Glutamatergic neuron (in vitro differentiated cells): Measurements from ENCODE around the gene TMEM132A. TPM values are rescaled to one million over a fixed set of nuclear protein-coding genes. Genes with fewer than 3 reads are reported as not detected.

Experiments used
- DNase-seq: peaks from one replicate; pipeline ENCODE4 v3.0.0; 2022
- H3K27ac Mint-ChIP-seq: one replicate; pipeline ENCODE4 v1.8.0; 2020; ENCODE audit warnings: mild to moderate bottlenecking, mixed read lengths, inconsistent platforms; ENCODE audit not compliant: unreplicated experiment
- H3K27me3 Mint-ChIP-seq: one replicate; pipeline ENCODE4 v1.8.0; 2020; ENCODE audit warnings: mild to moderate bottlenecking, moderate library complexity, mixed read lengths, inconsistent platforms; ENCODE audit not compliant: unreplicated experiment
- H3K36me3 Mint-ChIP-seq: one replicate; pipeline ENCODE4 v1.8.0; 2020; ENCODE audit warnings: mild to moderate bottlenecking, mixed read lengths, inconsistent platforms; ENCODE audit not compliant: unreplicated experiment
- H3K4me1 Mint-ChIP-seq: one replicate; pipeline ENCODE4 v1.8.0; 2020; ENCODE audit warnings: mild to moderate bottlenecking, low read depth, mixed read lengths, inconsistent platforms; ENCODE audit not compliant: unreplicated experiment
- H3K4me3 Mint-ChIP-seq: one replicate; pipeline ENCODE4 v1.8.0; 2020; ENCODE audit warnings: mild to moderate bottlenecking, mixed read lengths, inconsistent platforms; ENCODE audit not compliant: unreplicated experiment
- H3K9me3 Mint-ChIP-seq: one replicate; pipeline ENCODE4 v1.8.0; 2020; ENCODE audit warnings: mild to moderate bottlenecking, moderate library complexity, mixed read lengths, inconsistent platforms; ENCODE audit not compliant: unreplicated experiment
- total RNA-seq: library from RNA; stranded (reverse); fragmentation: NEBNext Ultra II Directional; extraction: Animal tissue kit (Norgen Biotek cat#: 25700); gene quantifications from one replicate; pipeline ENCODE4 v1.2.1, GENCODE V29; 2021; ENCODE audit not compliant: unreplicated experiment
- TF ChIP-seq, protein P1 (sequence below): fragments of 200-600 bp; sonication (generic); IDR thresholded peaks from one replicate; pipeline ENCODE4 v1.5.0; 2021; ENCODE audit not compliant: partially characterized antibody, unreplicated experiment

TMEM132A gene
- total RNA-seq, 1 donor from 2014 or later: 664 TPM

DNA sequence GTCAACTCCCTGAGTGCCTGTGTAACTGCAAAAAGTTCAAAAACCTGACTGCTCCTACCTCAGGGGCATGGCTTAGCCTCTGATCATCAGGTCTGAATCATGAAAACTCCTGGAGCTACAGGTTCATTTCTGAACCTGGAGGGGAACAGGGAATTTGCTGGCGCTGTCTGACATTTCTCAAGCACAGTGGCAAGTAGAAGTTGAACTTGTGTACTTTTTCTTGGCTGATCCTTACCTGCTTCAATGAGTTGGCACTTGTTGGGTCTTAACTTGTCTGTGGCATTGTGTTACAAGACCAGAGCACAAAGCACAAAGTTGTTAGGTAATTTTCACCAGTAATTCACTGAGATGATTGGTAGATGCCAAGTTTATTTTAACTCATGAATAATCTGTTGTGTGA, 7.0 kb upstream of the TMEM132A start:
- peaks cover 4% of the 10 kb centered on the region for H3K27me3 Mint-ChIP-seq
- H3K9me3 Mint-ChIP-seq: peaks cover 13% of the 10 kb centered on the region
- TF ChIP-seq, protein P1, sequence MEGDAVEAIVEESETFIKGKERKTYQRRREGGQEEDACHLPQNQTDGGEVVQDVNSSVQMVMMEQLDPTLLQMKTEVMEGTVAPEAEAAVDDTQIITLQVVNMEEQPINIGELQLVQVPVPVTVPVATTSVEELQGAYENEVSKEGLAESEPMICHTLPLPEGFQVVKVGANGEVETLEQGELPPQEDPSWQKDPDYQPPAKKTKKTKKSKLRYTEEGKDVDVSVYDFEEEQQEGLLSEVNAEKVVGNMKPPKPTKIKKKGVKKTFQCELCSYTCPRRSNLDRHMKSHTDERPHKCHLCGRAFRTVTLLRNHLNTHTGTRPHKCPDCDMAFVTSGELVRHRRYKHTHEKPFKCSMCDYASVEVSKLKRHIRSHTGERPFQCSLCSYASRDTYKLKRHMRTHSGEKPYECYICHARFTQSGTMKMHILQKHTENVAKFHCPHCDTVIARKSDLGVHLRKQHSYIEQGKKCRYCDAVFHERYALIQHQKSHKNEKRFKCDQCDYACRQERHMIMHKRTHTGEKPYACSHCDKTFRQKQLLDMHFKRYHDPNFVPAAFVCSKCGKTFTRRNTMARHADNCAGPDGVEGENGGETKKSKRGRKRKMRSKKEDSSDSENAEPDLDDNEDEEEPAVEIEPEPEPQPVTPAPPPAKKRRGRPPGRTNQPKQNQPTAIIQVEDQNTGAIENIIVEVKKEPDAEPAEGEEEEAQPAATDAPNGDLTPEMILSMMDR: no peak
- no peak overlapping the region for H3K4me3 Mint-ChIP-seq
- no peak for DNase-seq
- peaks cover 9% of the 10 kb centered on the region for H3K4me1 Mint-ChIP-seq
- no peak overlapping the region for H3K27ac Mint-ChIP-seq
- H3K36me3 Mint-ChIP-seq: no peaks in the 10 kb centered on the region

DNA sequence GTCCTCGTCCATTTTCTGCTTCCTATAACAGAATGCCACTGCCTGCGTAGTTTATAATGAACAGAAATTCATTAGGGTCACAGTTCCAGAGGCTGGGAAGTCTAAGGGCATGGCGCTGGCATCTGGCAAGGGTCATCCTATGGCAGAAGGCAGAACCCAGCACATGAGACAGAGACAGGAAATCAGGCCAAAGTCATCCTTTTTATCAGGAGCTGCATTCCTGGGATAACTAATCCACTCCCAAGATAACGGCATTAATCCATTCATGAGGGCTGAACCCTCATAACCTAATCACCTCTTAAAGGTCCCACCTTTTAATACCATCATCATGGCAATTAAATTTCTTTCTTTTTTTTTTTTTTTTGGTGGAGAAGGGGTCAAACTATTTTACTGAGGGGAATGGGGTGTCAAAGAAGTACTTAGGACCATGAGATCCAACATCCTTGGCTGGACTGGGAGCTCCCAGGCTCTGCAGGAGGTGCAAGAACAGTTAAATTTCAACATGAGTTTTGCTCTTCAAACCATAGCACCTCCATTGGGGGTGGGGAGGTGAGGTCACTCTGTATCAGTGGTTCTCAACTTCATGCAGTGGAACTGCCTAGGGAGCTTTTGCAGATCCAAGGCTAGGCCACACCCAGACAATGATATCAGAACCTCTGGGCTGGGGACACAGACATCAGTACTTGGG, 5.9 kb upstream of the TMEM132A start:
- no peak overlapping the region for H3K27ac Mint-ChIP-seq
- H3K36me3 Mint-ChIP-seq: no peaks in the 10 kb centered on the region
- TF ChIP-seq, protein P1: no peak
- H3K9me3 Mint-ChIP-seq: peaks cover 15% of the 10 kb centered on the region
- no peak overlapping the region for H3K4me3 Mint-ChIP-seq
- H3K27me3 Mint-ChIP-seq: peaks cover 8% of the 10 kb centered on the region
- no peak for DNase-seq
- H3K4me1 Mint-ChIP-seq: peaks cover 14% of the 10 kb centered on the region

DNA sequence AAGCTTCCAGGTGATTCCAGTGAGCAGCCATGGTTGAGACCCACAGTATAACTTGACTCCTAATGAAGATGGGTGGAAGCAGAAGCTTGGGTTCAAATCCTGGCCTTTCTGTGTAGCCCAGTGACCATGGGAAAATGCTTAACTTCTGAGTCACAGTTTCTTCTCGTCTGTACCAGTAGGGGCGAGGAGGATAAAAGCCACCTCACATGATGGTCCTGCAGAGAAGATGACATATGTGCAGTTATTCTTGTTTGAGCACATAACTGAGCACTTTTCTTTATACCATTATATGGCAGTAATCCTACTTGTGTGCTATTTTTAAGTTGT, 5.4 kb upstream of the TMEM132A start:
- Mint-ChIP-seq H3K27ac (no peak overlapping the region), H3K36me3 (no peaks in the 10 kb centered on the region), H3K4me3 (no peak overlapping the region), H3K9me3 (peaks cover 11% of the 10 kb centered on the region), H3K27me3 (peaks cover 8% of the 10 kb centered on the region), H3K4me1 (peaks cover 13% of the 10 kb centered on the region)
- DNase-seq: no peak
- TF ChIP-seq, protein P1: no peak

DNA sequence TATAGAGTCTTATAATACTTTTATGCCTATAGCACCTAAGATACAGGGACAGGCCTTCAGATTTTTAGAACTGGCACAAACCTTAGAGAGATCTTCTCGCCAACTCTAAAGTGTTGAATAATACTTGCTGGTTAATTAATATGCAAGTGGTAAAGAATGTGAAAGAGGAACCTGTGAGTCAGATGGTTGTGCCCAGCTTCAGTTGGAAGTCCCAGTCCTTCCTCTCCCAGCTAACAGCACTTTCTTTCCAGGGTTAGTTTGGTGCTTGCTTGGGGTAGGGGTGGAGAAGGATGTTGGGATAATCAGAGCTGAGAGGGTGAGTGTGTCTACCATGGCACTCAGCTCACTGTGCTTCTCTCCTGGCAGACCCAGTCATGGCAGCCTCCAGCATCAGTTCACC, 4.9 kb upstream of the TMEM132A start:
- DNase-seq: no peak
- H3K27me3 Mint-ChIP-seq: peaks cover 6% of the 10 kb centered on the region
- peaks cover 12% of the 10 kb centered on the region for H3K9me3 Mint-ChIP-seq
- no peak overlapping the region for H3K4me3 Mint-ChIP-seq
- H3K27ac Mint-ChIP-seq: no peak overlapping the region
- peaks cover 13% of the 10 kb centered on the region for H3K4me1 Mint-ChIP-seq
- TF ChIP-seq, protein P1: no peak
- no peaks in the 10 kb centered on the region for H3K36me3 Mint-ChIP-seq

DNA sequence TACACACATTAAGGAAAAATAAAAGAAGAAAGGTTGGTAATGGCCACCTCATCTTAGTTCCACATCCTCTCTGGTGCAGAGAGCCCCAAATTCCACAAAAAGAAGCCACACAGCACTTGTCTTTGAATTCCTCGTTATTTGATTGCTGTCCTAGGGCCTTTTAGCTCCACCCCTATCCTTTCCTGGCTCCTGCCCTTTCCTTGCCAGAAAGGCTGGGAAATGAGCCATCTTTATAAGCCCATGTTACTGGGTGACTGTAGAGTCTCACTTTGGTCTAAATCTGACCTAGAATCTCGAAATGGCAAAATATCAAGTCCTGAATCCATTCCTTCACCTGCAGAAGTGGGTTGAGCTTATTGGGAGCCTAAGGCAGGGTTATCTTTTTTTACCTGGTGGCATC, 4.3 kb upstream of the TMEM132A start:
- peaks cover 6% of the 10 kb centered on the region for H3K27me3 Mint-ChIP-seq
- no peak overlapping the region for H3K27ac Mint-ChIP-seq
- no peaks in the 10 kb centered on the region for H3K36me3 Mint-ChIP-seq
- peaks cover 9% of the 10 kb centered on the region for H3K9me3 Mint-ChIP-seq
- TF ChIP-seq, protein P1: no peak
- DNase-seq: no peak
- peaks cover 11% of the 10 kb centered on the region for H3K4me1 Mint-ChIP-seq
- H3K4me3 Mint-ChIP-seq: no peak overlapping the region
